ENCODE measurements around the gene DHX58. TPM values are rescaled to one million over a fixed set of nuclear protein-coding genes. Genes with fewer than 3 reads are reported as not detected.

DHX58 gene
- total RNA-seq, 1 experiment from 2014 or later: 2.1 TPM

DNA sequence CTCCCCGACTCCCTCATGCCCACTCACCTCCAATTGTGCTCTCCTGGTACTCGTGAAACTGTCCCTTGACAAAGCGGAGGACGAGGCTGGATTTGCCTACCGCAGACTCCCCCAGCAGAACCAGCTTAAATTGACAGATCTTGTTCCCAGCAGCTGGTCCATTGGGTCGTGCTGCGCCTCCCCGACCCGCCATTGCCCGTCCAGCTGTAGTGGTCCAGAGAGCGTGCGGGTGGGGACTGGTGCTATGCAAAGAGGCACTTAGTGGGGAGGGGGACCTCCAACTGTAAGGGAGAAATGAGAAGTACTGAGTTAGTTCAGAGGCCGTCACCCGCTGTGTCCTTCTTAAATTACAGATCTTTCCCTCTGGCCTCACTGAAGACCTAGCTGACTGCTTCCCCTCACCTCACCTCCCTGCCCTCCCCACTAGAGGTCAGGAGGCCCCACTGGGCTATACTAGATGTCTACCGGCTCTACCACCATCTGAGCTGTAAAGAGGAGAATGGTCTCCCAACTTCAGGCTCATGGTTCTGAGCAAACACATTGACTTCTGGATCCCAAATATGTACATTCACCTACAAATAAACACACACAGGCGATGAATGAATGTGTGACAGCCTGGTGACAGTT lies 17.9 kb upstream of the DHX58 start:
- CTCF ChIA-PET: no interaction called here
- POLR2A ChIA-PET (ENCODE audit: low non-redundant PET): no interaction called here
- no peak for DNase-seq (ENCODE audit: low spot score)
- Histone ChIP-seq H3K27ac (ENCODE audit: low read depth, low read length, poor library complexity, severe bottlenecking) (no peak overlapping the region), H3K27me3 (replicated peaks; ENCODE audit: insufficient read depth, low read depth, low read length, poor library complexity) (no peaks in the 10 kb centered on the region), H3K36me3 (ENCODE audit: insufficient read depth, low read length, poor library complexity, severe bottlenecking) (no peaks in the 10 kb centered on the region), H3K4me1 (ENCODE audit: insufficient read depth, low read length, poor library complexity, severe bottlenecking) (no peaks in the 10 kb centered on the region), H3K9me3 (ENCODE audit: low read depth, low read length, poor library complexity, severe bottlenecking) (no peaks in the 10 kb centered on the region), H3K4me3 (ENCODE audit: low read depth, low read length, poor library complexity, severe bottlenecking) (no peak overlapping the region)
- TF ChIP-seq, protein P1, sequence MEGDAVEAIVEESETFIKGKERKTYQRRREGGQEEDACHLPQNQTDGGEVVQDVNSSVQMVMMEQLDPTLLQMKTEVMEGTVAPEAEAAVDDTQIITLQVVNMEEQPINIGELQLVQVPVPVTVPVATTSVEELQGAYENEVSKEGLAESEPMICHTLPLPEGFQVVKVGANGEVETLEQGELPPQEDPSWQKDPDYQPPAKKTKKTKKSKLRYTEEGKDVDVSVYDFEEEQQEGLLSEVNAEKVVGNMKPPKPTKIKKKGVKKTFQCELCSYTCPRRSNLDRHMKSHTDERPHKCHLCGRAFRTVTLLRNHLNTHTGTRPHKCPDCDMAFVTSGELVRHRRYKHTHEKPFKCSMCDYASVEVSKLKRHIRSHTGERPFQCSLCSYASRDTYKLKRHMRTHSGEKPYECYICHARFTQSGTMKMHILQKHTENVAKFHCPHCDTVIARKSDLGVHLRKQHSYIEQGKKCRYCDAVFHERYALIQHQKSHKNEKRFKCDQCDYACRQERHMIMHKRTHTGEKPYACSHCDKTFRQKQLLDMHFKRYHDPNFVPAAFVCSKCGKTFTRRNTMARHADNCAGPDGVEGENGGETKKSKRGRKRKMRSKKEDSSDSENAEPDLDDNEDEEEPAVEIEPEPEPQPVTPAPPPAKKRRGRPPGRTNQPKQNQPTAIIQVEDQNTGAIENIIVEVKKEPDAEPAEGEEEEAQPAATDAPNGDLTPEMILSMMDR (conservative IDR thresholded peaks at IDR 0.05; ENCODE audit: low read depth, low read length): no peak
- no peak for TF ChIP-seq EZH2 (IDR thresholded peaks at IDR 0.05; ENCODE audit: borderline replicate concordance, low read depth, low read length, poor library complexity, severe bottlenecking)
- intact Hi-C loops (cut with micrococcal nuclease; ENCODE audit: unreplicated experiment): no loop called here
- no TSS peak for BruUV-seq (replicated peaks)

DNA sequence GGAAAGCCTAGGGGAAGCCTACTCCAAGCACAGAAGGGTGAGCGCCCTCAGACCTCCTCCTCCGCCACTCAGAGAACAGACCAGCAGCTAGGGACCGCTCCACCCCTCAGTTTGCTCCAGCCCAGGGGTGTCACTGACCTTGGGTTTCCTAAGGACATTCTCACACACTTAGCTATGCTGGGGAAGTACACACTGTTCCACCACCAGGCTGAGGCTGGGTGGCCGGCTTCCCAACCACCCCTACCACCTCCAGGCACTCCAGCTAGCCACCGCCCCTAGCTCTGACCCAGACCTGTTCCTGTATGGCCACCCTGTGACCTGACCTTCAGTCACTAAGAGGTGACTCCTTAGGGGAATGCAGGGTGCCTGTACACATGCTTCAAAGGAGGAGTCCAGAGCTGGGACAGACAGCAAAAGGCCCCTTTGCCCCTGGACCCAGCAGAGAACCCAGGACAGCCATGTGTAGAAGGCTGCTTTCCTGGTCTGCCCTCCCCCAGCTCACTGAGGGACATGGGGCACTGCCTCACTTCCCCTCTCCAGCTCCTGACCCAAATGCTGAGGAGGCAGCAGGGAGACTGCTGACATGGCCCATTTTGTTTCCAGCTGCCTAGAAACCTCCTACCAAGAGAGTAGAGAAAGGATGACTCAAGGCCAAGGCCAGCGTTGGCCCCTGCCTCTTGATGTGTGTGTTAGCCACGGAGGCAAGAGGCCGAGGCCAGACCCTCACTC lies 16.8 kb upstream of the DHX58 start:
- POLR2A ChIA-PET (ENCODE audit: low non-redundant PET): no interaction called here
- no TSS peak for BruUV-seq (replicated peaks)
- H3K4me3 ChIP-seq (ENCODE audit: low read depth, low read length, poor library complexity, severe bottlenecking): no peak overlapping the region

DNA sequence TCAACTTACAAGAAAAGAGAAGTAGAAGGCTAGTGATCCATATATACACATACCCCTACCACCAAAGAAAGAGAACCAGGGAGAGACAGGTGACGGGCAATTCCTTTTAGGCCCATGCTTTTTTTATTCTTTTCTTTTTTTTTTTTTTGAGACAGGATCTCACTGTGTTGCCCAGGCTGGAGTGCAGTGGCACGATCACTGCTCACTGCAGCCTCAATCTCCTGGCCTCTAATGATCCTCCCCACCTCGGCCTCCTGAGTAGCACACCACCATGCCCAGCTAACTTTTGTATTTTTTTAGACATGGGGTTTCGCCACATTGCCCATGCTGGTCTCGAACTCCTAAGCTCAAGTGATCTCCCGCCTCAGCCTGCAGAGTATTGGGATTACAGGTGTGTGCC lies 14.9 kb upstream of the DHX58 start:
- TF ChIP-seq EZH2 (IDR thresholded peaks at IDR 0.05; ENCODE audit: borderline replicate concordance, low read depth, low read length, poor library complexity, severe bottlenecking): no peak
- TF ChIP-seq, protein P1 (conservative IDR thresholded peaks at IDR 0.05; ENCODE audit: low read depth, low read length): no peak
- no peaks in the 10 kb centered on the region for H3K36me3 ChIP-seq (ENCODE audit: insufficient read depth, low read length, poor library complexity, severe bottlenecking)
- no peaks in the 10 kb centered on the region for H3K9me3 ChIP-seq (ENCODE audit: low read depth, low read length, poor library complexity, severe bottlenecking)
- no peaks in the 10 kb centered on the region for H3K4me1 ChIP-seq (ENCODE audit: insufficient read depth, low read length, poor library complexity, severe bottlenecking)
- intact Hi-C loops (cut with micrococcal nuclease; ENCODE audit: unreplicated experiment): no loop called here
- POLR2A ChIA-PET (ENCODE audit: low non-redundant PET): no interaction called here
- H3K27ac ChIP-seq (ENCODE audit: low read depth, low read length, poor library complexity, severe bottlenecking): no peak overlapping the region
- no peak overlapping the region for H3K4me3 ChIP-seq (ENCODE audit: low read depth, low read length, poor library complexity, severe bottlenecking)
- no peak for DNase-seq (ENCODE audit: low spot score)
- no TSS peak for BruUV-seq (replicated peaks)
- H3K27me3 ChIP-seq (replicated peaks; ENCODE audit: insufficient read depth, low read depth, low read length, poor library complexity): no peaks in the 10 kb centered on the region
- CTCF ChIA-PET: no interaction called here

More for the DNA sequence above, 16.8 kb upstream of the DHX58 start:
- Histone ChIP-seq H3K9me3 (ENCODE audit: low read depth, low read length, poor library complexity, severe bottlenecking) (no peaks in the 10 kb centered on the region), H3K27me3 (replicated peaks; ENCODE audit: insufficient read depth, low read depth, low read length, poor library complexity) (no peaks in the 10 kb centered on the region), H3K4me1 (ENCODE audit: insufficient read depth, low read length, poor library complexity, severe bottlenecking) (no peaks in the 10 kb centered on the region), H3K36me3 (ENCODE audit: insufficient read depth, low read length, poor library complexity, severe bottlenecking) (no peaks in the 10 kb centered on the region), H3K27ac (ENCODE audit: low read depth, low read length, poor library complexity, severe bottlenecking) (no peak overlapping the region)
- no peak for DNase-seq (ENCODE audit: low spot score)
- CTCF ChIA-PET: no interaction called here
- intact Hi-C loops (cut with micrococcal nuclease; ENCODE audit: unreplicated experiment): no loop called here
- no peak for TF ChIP-seq EZH2 (IDR thresholded peaks at IDR 0.05; ENCODE audit: borderline replicate concordance, low read depth, low read length, poor library complexity, severe bottlenecking)
- TF ChIP-seq, protein P1 (conservative IDR thresholded peaks at IDR 0.05; ENCODE audit: low read depth, low read length): no peak
